ENCODE data around the gene ZNF140. TPM values are rescaled to one million over a fixed set of nuclear protein-coding genes. Genes with fewer than 3 reads are reported as not detected.

ZNF140 gene
- total RNA-seq, 1 experiment from 2014 or later, result 1.8 TPM

DNA sequence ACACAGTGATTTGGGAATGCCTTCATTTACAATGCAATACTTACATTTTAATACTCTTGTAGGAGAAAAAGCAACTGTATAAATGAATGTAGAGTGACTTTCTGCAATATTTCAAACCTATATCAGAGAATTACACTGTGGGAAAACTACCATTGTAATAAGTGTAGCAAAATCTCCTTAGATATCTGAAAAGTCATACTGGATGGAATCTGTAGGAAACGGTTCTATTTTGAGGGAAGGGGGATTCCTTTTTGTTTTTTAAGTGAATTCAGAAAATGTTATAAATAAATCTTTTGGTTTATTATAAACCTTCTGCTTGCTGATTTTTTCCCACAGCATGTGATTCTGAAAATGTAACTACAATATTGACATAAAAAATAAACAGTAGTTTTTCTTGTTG, 26.4 kb downstream of the ZNF140 start:
- Histone ChIP-seq H4K20me1 (ENCODE audit: low read length) (no peaks in the 10 kb centered on the region), H3K4me3 (ENCODE audit: low read length) (no peak overlapping the region), H3K9ac (ENCODE audit: low read length) (no peak overlapping the region), H2AFZ (ENCODE audit: low read length) (no peak overlapping the region), H3K4me2 (ENCODE audit: low read length) (no peak overlapping the region), H3F3A (ENCODE audit: low read length, unreplicated experiment) (no peaks in the 10 kb centered on the region), H3K9me2 (replicated peaks; ENCODE audit: low read length) (no peaks in the 10 kb centered on the region), H3K79me2 (ENCODE audit: low read length) (no peaks in the 10 kb centered on the region), H3K9me3 (ENCODE audit: low read length) (peaks cover 80% of the 10 kb centered on the region), H3K27me3 (ENCODE audit: low read length) (no peaks in the 10 kb centered on the region), H3K36me3 (ENCODE audit: low read depth, low read length) (peaks cover 70% of the 10 kb centered on the region), H3K27ac (ENCODE audit: low read length) (no peak overlapping the region), H3K4me1 (ENCODE audit: insufficient read depth, low read length) (no peaks in the 10 kb centered on the region)
- intact Hi-C loops (cut with micrococcal nuclease), result no loop called here
- TF ChIP-seq, protein P1, sequence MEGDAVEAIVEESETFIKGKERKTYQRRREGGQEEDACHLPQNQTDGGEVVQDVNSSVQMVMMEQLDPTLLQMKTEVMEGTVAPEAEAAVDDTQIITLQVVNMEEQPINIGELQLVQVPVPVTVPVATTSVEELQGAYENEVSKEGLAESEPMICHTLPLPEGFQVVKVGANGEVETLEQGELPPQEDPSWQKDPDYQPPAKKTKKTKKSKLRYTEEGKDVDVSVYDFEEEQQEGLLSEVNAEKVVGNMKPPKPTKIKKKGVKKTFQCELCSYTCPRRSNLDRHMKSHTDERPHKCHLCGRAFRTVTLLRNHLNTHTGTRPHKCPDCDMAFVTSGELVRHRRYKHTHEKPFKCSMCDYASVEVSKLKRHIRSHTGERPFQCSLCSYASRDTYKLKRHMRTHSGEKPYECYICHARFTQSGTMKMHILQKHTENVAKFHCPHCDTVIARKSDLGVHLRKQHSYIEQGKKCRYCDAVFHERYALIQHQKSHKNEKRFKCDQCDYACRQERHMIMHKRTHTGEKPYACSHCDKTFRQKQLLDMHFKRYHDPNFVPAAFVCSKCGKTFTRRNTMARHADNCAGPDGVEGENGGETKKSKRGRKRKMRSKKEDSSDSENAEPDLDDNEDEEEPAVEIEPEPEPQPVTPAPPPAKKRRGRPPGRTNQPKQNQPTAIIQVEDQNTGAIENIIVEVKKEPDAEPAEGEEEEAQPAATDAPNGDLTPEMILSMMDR (conservative IDR thresholded peaks at IDR 0.05; ENCODE audit: low read depth, low read length), result no peak
- no peak for TF ChIP-seq EZH2phosphoT487 (IDR thresholded peaks at IDR 0.05; ENCODE audit: borderline replicate concordance, low read length)
- POLR2A ChIA-PET (ENCODE audit: unreplicated experiment), result no interaction called here
- DNase-seq, result no peak
- ATAC-seq, result no peak
- CTCF ChIA-PET, result no interaction called here
- no TSS peak for BruUV-seq (replicated peaks)

DNA sequence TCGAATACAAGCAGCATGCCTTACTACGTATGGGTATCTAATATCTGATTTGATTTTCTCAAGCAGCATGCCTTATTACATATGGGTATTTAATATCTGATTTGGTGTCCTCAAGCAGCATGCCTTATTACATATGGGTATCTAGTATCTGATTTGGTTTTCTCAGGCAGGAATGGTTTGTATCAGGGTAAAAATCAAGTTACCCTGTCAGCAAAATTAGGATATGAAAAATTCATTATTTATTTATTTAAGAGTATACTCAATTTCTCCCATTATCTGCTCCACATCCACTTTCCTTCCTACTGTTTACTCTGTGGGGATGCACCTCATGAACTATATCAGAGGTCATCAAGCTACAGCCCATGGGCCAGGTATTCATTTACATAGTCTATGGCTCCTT, 27.4 kb downstream of the ZNF140 start:
- TF ChIP-seq EZH2phosphoT487 (IDR thresholded peaks at IDR 0.05; ENCODE audit: borderline replicate concordance, low read length) (no peak), EZH2 (IDR thresholded peaks at IDR 0.05; ENCODE audit: low read length, unreplicated experiment) (no peak)
- TF ChIP-seq, protein P1 (conservative IDR thresholded peaks at IDR 0.05; ENCODE audit: low read depth, low read length), result no peak
- H3K9ac ChIP-seq (ENCODE audit: low read length), result no peak overlapping the region
- H3K4me3 ChIP-seq (ENCODE audit: low read length), result no peak overlapping the region
- BruUV-seq (replicated peaks), result no TSS peak
- H3K36me3 ChIP-seq (ENCODE audit: low read depth, low read length), result peaks cover 66% of the 10 kb centered on the region
- H2AFZ ChIP-seq (ENCODE audit: low read length), result no peak overlapping the region
- no peaks in the 10 kb centered on the region for H3K27me3 ChIP-seq (ENCODE audit: low read length)
- no peaks in the 10 kb centered on the region for H3K4me1 ChIP-seq (ENCODE audit: insufficient read depth, low read length)
- H3F3A ChIP-seq (ENCODE audit: low read length, unreplicated experiment), result no peaks in the 10 kb centered on the region
- H3K79me2 ChIP-seq (ENCODE audit: low read length), result no peaks in the 10 kb centered on the region
- H3K9me2 ChIP-seq (replicated peaks; ENCODE audit: low read length), result no peaks in the 10 kb centered on the region
- POLR2A ChIA-PET (ENCODE audit: unreplicated experiment), result no interaction called here
- H4K20me1 ChIP-seq (ENCODE audit: low read length), result no peaks in the 10 kb centered on the region
- ATAC-seq (no peak), DNase-seq (no peak)
- H3K4me2 ChIP-seq (ENCODE audit: low read length), result no peak overlapping the region
- CTCF ChIA-PET, result no interaction called here
- peaks cover 75% of the 10 kb centered on the region for H3K9me3 ChIP-seq (ENCODE audit: low read length)
- H3K27ac ChIP-seq (ENCODE audit: low read length), result no peak overlapping the region
- intact Hi-C loops (cut with micrococcal nuclease), result no loop called here

DNA sequence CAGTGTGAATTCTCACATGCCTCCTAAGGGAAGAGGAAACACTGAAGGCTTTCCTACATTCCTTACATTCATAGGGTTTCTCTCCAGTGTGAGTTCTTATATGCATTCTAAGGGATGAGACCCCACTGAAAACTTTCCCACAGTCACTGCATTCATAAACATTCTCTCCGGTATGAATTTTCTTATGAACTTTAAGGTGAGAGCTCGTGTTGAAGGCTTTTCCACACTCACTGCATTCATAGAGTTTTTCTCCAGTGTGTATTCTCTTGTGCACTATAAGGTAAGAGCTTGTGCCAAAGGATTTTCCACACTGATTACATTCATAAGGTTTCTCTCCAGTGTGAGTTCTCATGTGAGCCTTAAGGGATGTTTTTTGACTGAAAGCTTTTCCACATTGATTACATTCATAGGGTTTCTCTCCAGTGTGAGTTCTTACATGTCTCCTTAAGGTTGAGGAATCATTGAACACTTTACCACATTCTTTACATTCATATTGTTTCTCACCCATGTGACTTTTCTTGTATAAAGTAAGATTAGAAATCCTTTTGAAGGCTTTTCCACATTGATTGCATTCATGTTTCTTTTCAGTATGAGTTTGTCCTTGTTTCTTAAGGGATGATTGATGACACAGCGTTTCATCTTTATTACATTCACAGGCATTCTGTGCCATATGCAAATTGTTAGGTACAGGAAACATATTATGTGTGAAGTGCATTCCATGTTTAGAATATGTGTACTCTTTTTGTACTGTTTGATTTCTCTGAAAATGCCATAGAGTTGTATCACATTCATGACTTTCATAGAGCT, 39.9 kb downstream of the ZNF140 start:
- Histone ChIP-seq H3K4me2 (ENCODE audit: low read length) (no peak overlapping the region), H3K4me1 (ENCODE audit: insufficient read depth, low read length) (no peaks in the 10 kb centered on the region), H3K27me3 (ENCODE audit: low read length) (no peaks in the 10 kb centered on the region), H4K20me1 (ENCODE audit: low read length) (no peaks in the 10 kb centered on the region), H3K9me2 (replicated peaks; ENCODE audit: low read length) (no peaks in the 10 kb centered on the region), H3K79me2 (ENCODE audit: low read length) (no peaks in the 10 kb centered on the region), H3F3A (ENCODE audit: low read length, unreplicated experiment) (no peaks in the 10 kb centered on the region), H3K9me3 (ENCODE audit: low read length) (peaks cover 88% of the 10 kb centered on the region), H2AFZ (ENCODE audit: low read length) (no peak overlapping the region), H3K36me3 (ENCODE audit: low read depth, low read length) (peaks cover 93% of the 10 kb centered on the region), H3K9ac (ENCODE audit: low read length) (no peak overlapping the region), H3K27ac (ENCODE audit: low read length) (no peak overlapping the region), H3K4me3 (ENCODE audit: low read length) (peak overlapping the region; percentile 14; the same call in 1 of the 2 replicates)
- ATAC-seq (no peak), DNase-seq (no peak)
- POLR2A ChIA-PET (ENCODE audit: unreplicated experiment), result no interaction called here
- intact Hi-C loops (cut with micrococcal nuclease), result no loop called here
- no TSS peak for BruUV-seq (replicated peaks)
- TF ChIP-seq EZH2 (IDR thresholded peaks at IDR 0.05; ENCODE audit: low read length, unreplicated experiment), result no peak
- no peak for TF ChIP-seq EZH2phosphoT487 (IDR thresholded peaks at IDR 0.05; ENCODE audit: borderline replicate concordance, low read length)
- TF ChIP-seq, protein P1 (conservative IDR thresholded peaks at IDR 0.05; ENCODE audit: low read depth, low read length), result no peak
- CTCF ChIA-PET, result no interaction called here
